ENCODE results near the gene TBX4. TPM values are rescaled to one million over a fixed set of nuclear protein-coding genes. Genes with fewer than 3 reads are reported as not detected.

TBX4 gene
- polyA plus RNA-seq, 2 of the 4 experiments (the other 2 are of a cell fraction): 0.17 to 0.18 TPM

GRCh38 chr17:61456061-61456681 lies 3.9 kb downstream of the TBX4 start:
- no peak for DNase-seq (ENCODE audit: low read depth in 1 of 2, low spot score in 1 of 2)
- Histone ChIP-seq H3K4me2 (no peak overlapping the region), H3K4me1 (no peaks in the 10 kb centered on the region), H3K9me3 (0 out of 3 replicates have a peak, but pooled peaks cover 6% of the 10 kb centered on the region), H3K27ac (no peak overlapping the region), H3K4me3 (no peak overlapping the region)
- ChIA-PET POLR2A (no interaction called here), CTCF (no interaction called here)
- no peak for FAIRE-seq
- WGBS (ENCODE audit: missing lambda C conversion rate): 93% methylated on average over 43 of the region's 47 CpGs
- TF ChIP-seq SMC3 (IDR thresholded peaks at IDR 0.05) (no peak), NR3C1 (IDR thresholded peaks at IDR 0.05) (no peak), CBX2 (IDR thresholded peaks at IDR 0.05; ENCODE audit: borderline replicate concordance, low read depth) (no peak), HOXB5 (CRISPR knock-in tag; IDR thresholded peaks at IDR 0.05) (no peak), MAX (IDR thresholded peaks at IDR 0.05) (no peak), JUNB (IDR thresholded peaks at IDR 0.05) (no peak), SREBF2 (IDR thresholded peaks at IDR 0.05) (no peak), ZFP36 (IDR thresholded peaks at IDR 0.05; ENCODE audit: borderline replicate concordance, partially characterized antibody) (no peak), NPAS2 (CRISPR knock-in tag; IDR thresholded peaks at IDR 0.05; ENCODE audit: borderline replicate concordance) (no peak), POLR2AphosphoS2 (conservative IDR thresholded peaks at IDR 0.05; ENCODE audit: low read length) (no peak)
- no peak for ATAC-seq

GRCh38 chr17:61456688-61457225 lies 4.5 kb downstream of the TBX4 start:
- FAIRE-seq (no peak), ATAC-seq (no peak)
- WGBS (ENCODE audit: missing lambda C conversion rate): 93% methylated on average over 45 of the region's 45 CpGs

More at GRCh38 chr17:61456688-61457225, 4.5 kb downstream of the TBX4 start:
- Histone ChIP-seq H3K4me2 (no peak overlapping the region), H3K4me1 (no peaks in the 10 kb centered on the region), H3K9me3 (0 out of 3 replicates have a peak, but pooled peaks cover 6% of the 10 kb centered on the region), H3K27ac (no peak overlapping the region), H3K4me3 (no peak overlapping the region)
- ChIA-PET POLR2A (no interaction called here), CTCF (no interaction called here)
- DNase-seq (ENCODE audit: low read depth in 1 of 2, low spot score in 1 of 2): no peak
- TF ChIP-seq SREBF2 (IDR thresholded peaks at IDR 0.05) (no peak), ZNF302 (CRISPR knock-in tag; IDR thresholded peaks at IDR 0.05) (no peak), HES2 (IDR thresholded peaks at IDR 0.05) (no peak), RFX5 (IDR thresholded peaks at IDR 0.05) (no peak), GATA3 (IDR thresholded peaks at IDR 0.05; ENCODE audit: borderline replicate concordance) (no peak), FOSB (CRISPR knock-in tag; IDR thresholded peaks at IDR 0.05) (no peak), RARB (CRISPR knock-in tag; IDR thresholded peaks at IDR 0.05) (no peak), POLR2A (IDR thresholded peaks at IDR 0.05; ENCODE audit: low read length) (no peak), PBX3 (IDR thresholded peaks at IDR 0.05) (no peak), CHD4 (IDR thresholded peaks at IDR 0.05; ENCODE audit: borderline replicate concordance) (no peak), REST (IDR thresholded peaks at IDR 0.05) (no peak), ELK1 (IDR thresholded peaks at IDR 0.05; ENCODE audit: low read depth, low read length) (no peak), POLR2AphosphoS2 (conservative IDR thresholded peaks at IDR 0.05; ENCODE audit: low read length) (no peak), ZSCAN20 (CRISPR knock-in tag; IDR thresholded peaks at IDR 0.05) (no peak), MYC (IDR thresholded peaks at IDR 0.05; ENCODE audit: borderline replicate concordance, low read length) (no peak), CEBPB (IDR thresholded peaks at IDR 0.05) (no peak), RAD21 (conservative IDR thresholded peaks at IDR 0.05 in 1 of 2, IDR thresholded peaks at IDR 0.05 in 1 of 2) (no peak), SMC3 (IDR thresholded peaks at IDR 0.05) (no peak), NFE2L2 (conservative IDR thresholded peaks at IDR 0.05; ENCODE audit: low read length) (no peak), EHF (CRISPR knock-in tag; IDR thresholded peaks at IDR 0.05) (no peak)

Data from A549 (cell line).